Measurements from ENCODE around the gene LPIN2. TPM values are rescaled to one million over a fixed set of nuclear protein-coding genes. Genes with fewer than 3 reads are reported as not detected.

The LPIN2 gene
- polyA plus RNA-seq, 1 experiment: 27.3 TPM

GRCh38 chr18:2981212-2981728 lies 31.7 kb downstream of the LPIN2 start:
- peak; percentile 89 for DNase-seq (ENCODE audit: low read depth)
- no peak for TF ChIP-seq CTCF (IDR thresholded peaks at IDR 0.05; ENCODE audit: insufficient read depth, low read depth, low read length)
- Histone ChIP-seq H3K27me3 (ENCODE audit: control insufficient read depth, insufficient read depth, low read length) (no peaks in the 10 kb centered on the region), H3K4me3 (ENCODE audit: low read depth, low read length) (no peak overlapping the region), H3K36me3 (ENCODE audit: control insufficient read depth, insufficient read depth, low read length) (no peaks in the 10 kb centered on the region)
- ChIA-PET POLR2A (no interaction called here), CTCF (interaction anchor here (1.4 to 2.6 kb wide), 2 partner anchors 8 to 41 kb away, joined by 3 to 9 read pairs; no protein-coding TSS in a partner anchor)

- DNase-seq (ENCODE audit: low read depth): no peak
- POLR2A ChIA-PET: interaction anchor here (1.2 kb wide), 1 partner anchor 28 kb away, joined by 3 read pairs; no protein-coding TSS in a partner anchor
- no peak for TF ChIP-seq CTCF (IDR thresholded peaks at IDR 0.05; ENCODE audit: insufficient read depth, low read depth, low read length)
Measured at GRCh38 chr18:2979871-2980790, 32.8 kb downstream of the LPIN2 start.

GRCh38 chr18:2979129-2979528 lies 33.8 kb downstream of the LPIN2 start:
- ChIA-PET CTCF (interaction anchor here (0.7 to 1.1 kb wide), 3 partner anchors 31 to 267 kb away, joined by 3 to 4 read pairs (median 4); no protein-coding TSS in a partner anchor), POLR2A (interaction anchor here (0.6 kb wide), 1 partner anchor 60 kb away, joined by 8 read pairs; no protein-coding TSS in a partner anchor)
- Histone ChIP-seq H3K27me3 (ENCODE audit: control insufficient read depth, insufficient read depth, low read length) (no peaks in the 10 kb centered on the region), H3K4me3 (ENCODE audit: low read depth, low read length) (no peak overlapping the region), H3K36me3 (ENCODE audit: control insufficient read depth, insufficient read depth, low read length) (no peaks in the 10 kb centered on the region)
- no peak for DNase-seq (ENCODE audit: low read depth)
- no peak for TF ChIP-seq CTCF (IDR thresholded peaks at IDR 0.05; ENCODE audit: insufficient read depth, low read depth, low read length)

More at GRCh38 chr18:2979871-2980790, 32.8 kb downstream of the LPIN2 start:
- H3K27me3 ChIP-seq (ENCODE audit: control insufficient read depth, insufficient read depth, low read length): no peaks in the 10 kb centered on the region
- no peaks in the 10 kb centered on the region for H3K36me3 ChIP-seq (ENCODE audit: control insufficient read depth, insufficient read depth, low read length)
- H3K4me3 ChIP-seq (ENCODE audit: low read depth, low read length): no peak overlapping the region
- CTCF ChIA-PET: interaction anchor here (0.7 to 1.4 kb wide), 4 partner anchors 35 to 83 kb away, joined by 3 read pairs; no protein-coding TSS in a partner anchor

- no peak for TF ChIP-seq CTCF (IDR thresholded peaks at IDR 0.05; ENCODE audit: insufficient read depth, low read depth, low read length)
- Histone ChIP-seq H3K4me3 (ENCODE audit: low read depth, low read length) (no peak overlapping the region), H3K36me3 (ENCODE audit: control insufficient read depth, insufficient read depth, low read length) (no peaks in the 10 kb centered on the region), H3K27me3 (ENCODE audit: control insufficient read depth, insufficient read depth, low read length) (no peaks in the 10 kb centered on the region)
- DNase-seq (ENCODE audit: low read depth): no peak
- POLR2A ChIA-PET: interaction anchor here (0.6 kb wide), 1 partner anchor 61 kb away, joined by 8 read pairs; no protein-coding TSS in a partner anchor
- CTCF ChIA-PET: interaction anchor here (0.7 to 1.0 kb wide), 2 partner anchors 31 to 267 kb away, joined by 4 read pairs; no protein-coding TSS in a partner anchor
Measured at GRCh38 chr18:2978661-2979106, 34.3 kb downstream of the LPIN2 start.

- DNase-seq (ENCODE audit: low read depth): no peak
- ChIA-PET CTCF (interaction anchor here (1.0 kb wide), 1 partner anchor 31 kb away, joined by 4 read pairs; no protein-coding TSS in a partner anchor), POLR2A (no interaction called here)
- Histone ChIP-seq H3K36me3 (ENCODE audit: control insufficient read depth, insufficient read depth, low read length) (no peaks in the 10 kb centered on the region), H3K4me3 (ENCODE audit: low read depth, low read length) (no peak overlapping the region), H3K27me3 (ENCODE audit: control insufficient read depth, insufficient read depth, low read length) (no peaks in the 10 kb centered on the region)
- TF ChIP-seq CTCF (IDR thresholded peaks at IDR 0.05; ENCODE audit: insufficient read depth, low read depth, low read length): no peak
Measured at GRCh38 chr18:2978208-2978607, 34.7 kb downstream of the LPIN2 start.
